Keratinocyte (primary cell): ENCODE measurements around the gene PISD.

Experiments
- CTCF ChIP-seq, 3 experiments: IDR thresholded peaks in 1 of 3; conservative IDR thresholded peaks in 1 of 3; optimal IDR thresholded peaks in 1 of 3; 2 replicates in 2 of 3; 3 replicates in 1 of 3; pipeline versions ENCODE3 to v1.5.1; 2011; ENCODE audit warnings: low read length in 3 of 3, mild to moderate bottlenecking in 3 of 3, moderate library complexity in 2 of 3, control low read depth in 1 of 3, inconsistent platforms in 1 of 3; ENCODE audit not compliant: insufficient read depth in 2 of 3; ENCODE audit errors: extremely low read depth in 1 of 3
- EZH2 ChIP-seq: IDR thresholded peaks from one replicate; pipeline ENCODE4 v1.6.1; 2012; ENCODE audit warnings: inconsistent platforms, mild to moderate bottlenecking, low read length, moderate library complexity

- TF ChIP-seq CTCF (optimal IDR thresholded peaks at IDR 0.05 in 1 of 3, IDR thresholded peaks at IDR 0.05 in 1 of 3, conservative IDR thresholded peaks at IDR 0.05 in 1 of 3; ENCODE audit: extremely low read depth in 1 of 3, insufficient read depth in 2 of 3, low read length in 3 of 3), result no peak
- TF ChIP-seq EZH2, result no peak
Observed at GRCh38 chr22:31637891-31638618, 24.0 kb downstream of the PISD start.
